Measurements from ENCODE around the gene EFHC1.

EFHC1 gene

DNA sequence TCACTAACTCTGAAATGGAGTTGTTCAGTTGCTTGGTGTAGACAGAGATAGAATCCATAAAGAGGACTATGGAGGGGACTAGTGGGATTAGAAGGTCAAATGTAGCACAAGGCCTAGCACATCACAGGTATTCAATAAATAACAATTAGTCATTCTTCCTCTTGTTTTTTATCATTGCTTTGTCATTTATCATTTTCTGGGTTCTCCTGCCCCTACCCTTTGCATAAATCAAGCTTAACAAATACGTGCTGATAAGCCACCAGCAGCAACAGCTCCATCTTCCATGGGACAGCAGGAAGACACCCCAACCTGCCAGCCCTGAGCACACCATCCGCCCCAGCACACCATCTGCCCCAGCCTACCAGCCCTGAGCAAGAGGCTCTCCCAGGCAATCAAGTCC lies 133.6 kb downstream of the EFHC1 start:
- H3K4me1 ChIP-seq (ENCODE audit: low read length), result peaks cover 92% of the 10 kb centered on the region
- H3K79me2 ChIP-seq (ENCODE audit: low read length), result peaks cover 100% of the 10 kb centered on the region
- no peak overlapping the region for H3K4me3 ChIP-seq (ENCODE audit: low read length)
- H2AFZ ChIP-seq (ENCODE audit: low read length), result no peak overlapping the region
- no peak for TF ChIP-seq EZH2phosphoT487 (IDR thresholded peaks at IDR 0.05; ENCODE audit: low read length)
- TF ChIP-seq, protein P1, sequence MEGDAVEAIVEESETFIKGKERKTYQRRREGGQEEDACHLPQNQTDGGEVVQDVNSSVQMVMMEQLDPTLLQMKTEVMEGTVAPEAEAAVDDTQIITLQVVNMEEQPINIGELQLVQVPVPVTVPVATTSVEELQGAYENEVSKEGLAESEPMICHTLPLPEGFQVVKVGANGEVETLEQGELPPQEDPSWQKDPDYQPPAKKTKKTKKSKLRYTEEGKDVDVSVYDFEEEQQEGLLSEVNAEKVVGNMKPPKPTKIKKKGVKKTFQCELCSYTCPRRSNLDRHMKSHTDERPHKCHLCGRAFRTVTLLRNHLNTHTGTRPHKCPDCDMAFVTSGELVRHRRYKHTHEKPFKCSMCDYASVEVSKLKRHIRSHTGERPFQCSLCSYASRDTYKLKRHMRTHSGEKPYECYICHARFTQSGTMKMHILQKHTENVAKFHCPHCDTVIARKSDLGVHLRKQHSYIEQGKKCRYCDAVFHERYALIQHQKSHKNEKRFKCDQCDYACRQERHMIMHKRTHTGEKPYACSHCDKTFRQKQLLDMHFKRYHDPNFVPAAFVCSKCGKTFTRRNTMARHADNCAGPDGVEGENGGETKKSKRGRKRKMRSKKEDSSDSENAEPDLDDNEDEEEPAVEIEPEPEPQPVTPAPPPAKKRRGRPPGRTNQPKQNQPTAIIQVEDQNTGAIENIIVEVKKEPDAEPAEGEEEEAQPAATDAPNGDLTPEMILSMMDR (IDR thresholded peaks at IDR 0.05; ENCODE audit: low read length), result no peak
- H4K20me1 ChIP-seq (ENCODE audit: insufficient read depth, low read length), result no peaks in the 10 kb centered on the region
- peak overlapping the region; percentile 78 for H3K4me2 ChIP-seq (ENCODE audit: low read depth, low read length)
- no peak for DNase-seq
- no peaks in the 10 kb centered on the region; the same call in 1 of the 2 replicates for H3K36me3 ChIP-seq (replicated peaks; ENCODE audit: insufficient read depth, low read length)
- H3K9me3 ChIP-seq (replicated peaks; ENCODE audit: insufficient read depth, low read length), result no peaks in the 10 kb centered on the region
- H3F3A ChIP-seq (ENCODE audit: insufficient read depth, low read length), result peaks cover 75% of the 10 kb centered on the region
- peak overlapping the region; percentile 66; the same call in 1 of the 2 replicates for H3K9ac ChIP-seq (ENCODE audit: low read length)
- H3K27ac ChIP-seq (ENCODE audit: low read length), result peak overlapping the region; percentile 94
- no peaks in the 10 kb centered on the region for H3K9me2 ChIP-seq (replicated peaks; ENCODE audit: insufficient read depth, low read length)
- H3K27me3 ChIP-seq (replicated peaks; ENCODE audit: insufficient read depth, low read length), result no peaks in the 10 kb centered on the region

- Histone ChIP-seq H3K4me3 (ENCODE audit: low read length) (no peak overlapping the region), H3F3A (ENCODE audit: insufficient read depth, low read length) (peaks cover 77% of the 10 kb centered on the region), H3K4me1 (ENCODE audit: low read length) (peaks cover 93% of the 10 kb centered on the region), H3K27me3 (replicated peaks; ENCODE audit: insufficient read depth, low read length) (no peaks in the 10 kb centered on the region), H2AFZ (ENCODE audit: low read length) (no peak overlapping the region), H4K20me1 (ENCODE audit: insufficient read depth, low read length) (no peaks in the 10 kb centered on the region), H3K79me2 (ENCODE audit: low read length) (peaks cover 100% of the 10 kb centered on the region), H3K27ac (ENCODE audit: low read length) (peak overlapping the region; percentile 94; the same call in 1 of the 2 replicates), H3K4me2 (ENCODE audit: low read depth, low read length) (peak overlapping the region; percentile 17), H3K9me2 (replicated peaks; ENCODE audit: insufficient read depth, low read length) (no peaks in the 10 kb centered on the region), H3K9ac (ENCODE audit: low read length) (no peak overlapping the region), H3K9me3 (replicated peaks; ENCODE audit: insufficient read depth, low read length) (no peaks in the 10 kb centered on the region), H3K36me3 (replicated peaks; ENCODE audit: insufficient read depth, low read length) (no peaks in the 10 kb centered on the region; the same call in 1 of the 2 replicates)
- no peak for DNase-seq
- TF ChIP-seq EZH2 (optimal IDR thresholded peaks at IDR 0.05; ENCODE audit: low read depth, low read length) (no peak), EZH2phosphoT487 (IDR thresholded peaks at IDR 0.05; ENCODE audit: low read length) (no peak)
- TF ChIP-seq, protein P1 (IDR thresholded peaks at IDR 0.05; ENCODE audit: low read length), result no peak
Observed at GRCh38 chr6:52554684-52555280, 134.6 kb downstream of the EFHC1 start.

DNA sequence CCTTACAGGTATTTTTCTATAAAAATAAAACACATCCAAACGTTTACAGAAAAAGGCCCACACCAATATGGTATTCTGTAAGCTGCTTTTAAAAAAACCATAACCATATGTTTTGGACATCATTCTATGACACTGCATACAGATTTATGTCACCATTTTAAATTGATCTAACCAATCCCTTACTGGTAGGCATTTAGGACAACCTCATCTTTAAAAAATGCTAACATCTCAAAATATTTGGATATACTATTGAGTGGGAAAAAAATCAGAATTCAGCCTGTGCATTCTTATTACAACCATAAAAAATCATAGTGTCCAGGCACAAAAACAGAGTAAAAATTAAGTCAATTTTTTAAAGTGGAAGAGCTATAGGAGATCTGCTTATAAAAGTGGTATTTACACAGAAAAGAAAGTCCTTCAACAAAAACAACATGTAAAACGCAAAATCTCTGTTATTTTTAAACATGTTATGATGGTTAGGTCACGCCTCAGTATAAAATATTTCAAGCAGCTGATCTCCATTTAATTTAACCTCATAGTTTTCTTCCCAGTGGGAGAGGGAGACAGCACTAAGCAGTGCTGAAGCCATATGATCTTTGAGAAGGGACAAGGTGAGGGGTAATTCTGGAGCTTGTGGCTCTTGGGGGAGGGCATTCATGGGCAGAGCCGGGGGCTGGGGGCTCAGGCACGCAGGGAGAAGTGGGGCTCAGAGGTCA lies 135.5 kb downstream of the EFHC1 start:
- H3K79me2 ChIP-seq (ENCODE audit: low read length), result peaks cover 100% of the 10 kb centered on the region
- peak overlapping the region; percentile 29; the same call in 1 of the 2 replicates for H3K27ac ChIP-seq (ENCODE audit: low read length)
- peak overlapping the region; percentile 14 for H3K4me2 ChIP-seq (ENCODE audit: low read depth, low read length)
- H3K4me1 ChIP-seq (ENCODE audit: low read length), result peaks cover 93% of the 10 kb centered on the region
- no peaks in the 10 kb centered on the region for H4K20me1 ChIP-seq (ENCODE audit: insufficient read depth, low read length)
- H3K9ac ChIP-seq (ENCODE audit: low read length), result no peak overlapping the region
- no peaks in the 10 kb centered on the region for H3K27me3 ChIP-seq (replicated peaks; ENCODE audit: insufficient read depth, low read length)
- H2AFZ ChIP-seq (ENCODE audit: low read length), result no peak overlapping the region
- TF ChIP-seq, protein P1 (IDR thresholded peaks at IDR 0.05; ENCODE audit: low read length), result no peak
- TF ChIP-seq EZH2phosphoT487 (IDR thresholded peaks at IDR 0.05; ENCODE audit: low read length) (no peak), EZH2 (optimal IDR thresholded peaks at IDR 0.05; ENCODE audit: low read depth, low read length) (no peak)
- H3K36me3 ChIP-seq (replicated peaks; ENCODE audit: insufficient read depth, low read length), result no peaks in the 10 kb centered on the region; the same call in 1 of the 2 replicates
- no peak overlapping the region for H3K4me3 ChIP-seq (ENCODE audit: low read length)
- H3F3A ChIP-seq (ENCODE audit: insufficient read depth, low read length), result peaks cover 79% of the 10 kb centered on the region
- H3K9me2 ChIP-seq (replicated peaks; ENCODE audit: insufficient read depth, low read length), result no peaks in the 10 kb centered on the region
- no peak for DNase-seq
- H3K9me3 ChIP-seq (replicated peaks; ENCODE audit: insufficient read depth, low read length), result no peaks in the 10 kb centered on the region
